ENCODE data around the gene MYO1D. TPM values are rescaled to one million over a fixed set of nuclear protein-coding genes. Genes with fewer than 3 reads are reported as not detected.

The MYO1D gene
- total RNA-seq, 1 donor from 2014 or later, result 24.9 TPM

GRCh38 chr17:32769846-32770245, 107.1 kb downstream of the MYO1D start:
- peaks cover 4% of the 10 kb centered on the region for H3K4me1 Mint-ChIP-seq (ENCODE audit: unreplicated experiment)
- H3K27me3 Mint-ChIP-seq, result no peaks in the 10 kb centered on the region
- no peak for DNase-seq (ENCODE audit: extremely low spot score, unreplicated experiment)
- no peak overlapping the region for H3K27ac Mint-ChIP-seq
- peaks cover 5% of the 10 kb centered on the region for H3K36me3 Mint-ChIP-seq
- H3K4me3 Mint-ChIP-seq, result no peak overlapping the region
- no peaks in the 10 kb centered on the region for H3K9me3 Mint-ChIP-seq
- peak; percentile 50 for TF ChIP-seq CTCF (conservative IDR thresholded peaks at IDR 0.05)

- no peak for TF ChIP-seq CTCF (conservative IDR thresholded peaks at IDR 0.05)
- no peaks in the 10 kb centered on the region for H3K4me1 Mint-ChIP-seq (ENCODE audit: unreplicated experiment)
- no peaks in the 10 kb centered on the region for H3K9me3 Mint-ChIP-seq
- H3K27ac Mint-ChIP-seq, result no peak overlapping the region
- H3K36me3 Mint-ChIP-seq, result peaks cover 15% of the 10 kb centered on the region
- no peak for DNase-seq (ENCODE audit: extremely low spot score, unreplicated experiment)
- no peak overlapping the region for H3K4me3 Mint-ChIP-seq
- H3K27me3 Mint-ChIP-seq, result no peaks in the 10 kb centered on the region
Observed at GRCh38 chr17:32763855-32764439, 113.0 kb downstream of the MYO1D start.

GRCh38 chr17:32759476-32759875, 117.4 kb downstream of the MYO1D start:
- no peak for TF ChIP-seq CTCF (conservative IDR thresholded peaks at IDR 0.05)
- Mint-ChIP-seq H3K9me3 (no peaks in the 10 kb centered on the region), H3K27me3 (no peaks in the 10 kb centered on the region), H3K4me1 (ENCODE audit: unreplicated experiment) (peaks cover 4% of the 10 kb centered on the region), H3K27ac (no peak overlapping the region), H3K36me3 (peaks cover 10% of the 10 kb centered on the region), H3K4me3 (no peak overlapping the region)
- DNase-seq (ENCODE audit: extremely low spot score, unreplicated experiment), result no peak

- H3K27ac Mint-ChIP-seq, result no peak overlapping the region
- DNase-seq (ENCODE audit: extremely low spot score, unreplicated experiment), result no peak
Observed at GRCh38 chr17:32757963-32758362, 119.0 kb downstream of the MYO1D start.

GRCh38 chr17:32756696-32757095, 120.2 kb downstream of the MYO1D start:
- no peak for DNase-seq (ENCODE audit: extremely low spot score, unreplicated experiment)
- no peaks in the 10 kb centered on the region for H3K36me3 Mint-ChIP-seq
- TF ChIP-seq CTCF (conservative IDR thresholded peaks at IDR 0.05), result no peak
- no peak overlapping the region for H3K27ac Mint-ChIP-seq
- no peaks in the 10 kb centered on the region for H3K9me3 Mint-ChIP-seq
- no peaks in the 10 kb centered on the region for H3K27me3 Mint-ChIP-seq
- H3K4me1 Mint-ChIP-seq (ENCODE audit: unreplicated experiment), result peaks cover 4% of the 10 kb centered on the region
- H3K4me3 Mint-ChIP-seq, result no peak overlapping the region

More at GRCh38 chr17:32757963-32758362, 119.0 kb downstream of the MYO1D start:
- H3K9me3 Mint-ChIP-seq, result no peaks in the 10 kb centered on the region
- peaks cover 4% of the 10 kb centered on the region for H3K4me1 Mint-ChIP-seq (ENCODE audit: unreplicated experiment)
- H3K27me3 Mint-ChIP-seq, result no peaks in the 10 kb centered on the region
- H3K4me3 Mint-ChIP-seq, result no peak overlapping the region
- peaks cover 3% of the 10 kb centered on the region for H3K36me3 Mint-ChIP-seq
- no peak for TF ChIP-seq CTCF (conservative IDR thresholded peaks at IDR 0.05)
